Fibroblast of skin of left biceps (primary cell): ENCODE data around the gene HSD3B7.

Source experiments
- DNase-seq, 2 experiments: peaks; one replicate each; pipeline ENCODE4 v3.0.0-alpha.2; 2013; ENCODE audit warnings: low read depth in 2 of 2

The HSD3B7 gene

GRCh38 chr16:30982548-30983288 is 2.3 kb upstream of the HSD3B7 start:
- DNase-seq = no peak

GRCh38 chr16:30983289-30983889 is 1.6 kb upstream of the HSD3B7 start:
- DNase-seq = no peak

GRCh38 chr16:30983898-30984610 is 953 bp upstream of the HSD3B7 start:
- DNase-seq = no peak

GRCh38 chr16:30985401-30986128 is 558 bp downstream of the HSD3B7 start:
- no peak for DNase-seq

- no peak for DNase-seq
Observed at GRCh38 chr16:30986129-30986991, 1.4 kb downstream of the HSD3B7 start.

GRCh38 chr16:30987581-30988190 is 2.7 kb downstream of the HSD3B7 start:
- DNase-seq = no peak

GRCh38 chr16:30989469-30990047 is 4.6 kb downstream of the HSD3B7 start:
- no peak for DNase-seq

GRCh38 chr16:30990105-30990504 is 5.1 kb downstream of the HSD3B7 start:
- no peak for DNase-seq

- DNase-seq = no peak
Observed at GRCh38 chr16:30991052-30991451, 6.0 kb downstream of the HSD3B7 start.

GRCh38 chr16:30992276-30992780 is 7.3 kb downstream of the HSD3B7 start:
- DNase-seq = no peak

- no peak for DNase-seq
Observed at GRCh38 chr16:30992931-30993816, 8.2 kb downstream of the HSD3B7 start.

- DNase-seq = no peak
Observed at GRCh38 chr16:30995927-30996323, 10.9 kb downstream of the HSD3B7 start.

- DNase-seq = no peak
Observed at GRCh38 chr16:30996324-30996984, 11.4 kb downstream of the HSD3B7 start.

- DNase-seq = peak in 1 of 2 experiments; percentile 17
Observed at GRCh38 chr16:30996985-30997724, 12.1 kb downstream of the HSD3B7 start.

- peak in 1 of 2 experiments; percentile 31 for DNase-seq
Observed at GRCh38 chr16:30997725-30998711, 13.0 kb downstream of the HSD3B7 start.

- DNase-seq = no peak
Observed at GRCh38 chr16:30998852-30999761, 14.1 kb downstream of the HSD3B7 start.
